Liver (tissue), 9 donors: Measurements from ENCODE around the gene TUBB4B. TPM values are rescaled to one million over a fixed set of nuclear protein-coding genes. Genes with fewer than 3 reads are reported as not detected.

Source experiments
- DNase-seq: peaks from one replicate; pipeline ENCODE4 v3.0.0-alpha.2; 2017; ENCODE audit warnings: low spot score
- H3K27ac ChIP-seq, 2 donors: one replicate each; pipeline ENCODE4 v1.7.0; 2013; ENCODE audit warnings: inconsistent platforms in 2 of 2, low read length in 2 of 2, control low read depth in 1 of 2, low read depth in 1 of 2, mild to moderate bottlenecking in 1 of 2
- H3K27me3 ChIP-seq, 4 donors: one replicate each; pipeline versions ENCODE4 v1.6.1 to v1.7.0; 2013; ENCODE audit warnings: low read length in 3 of 4, inconsistent platforms in 1 of 4, mild to moderate bottlenecking in 1 of 4, moderate library complexity in 1 of 4; ENCODE audit not compliant: control insufficient read depth in 4 of 4, insufficient read depth in 4 of 4
- H3K36me3 ChIP-seq, 4 donors: one replicate each; pipeline versions ENCODE4 v1.6.1 to v1.7.0; 2013; ENCODE audit warnings: low read length in 3 of 4, mild to moderate bottlenecking in 3 of 4, low read depth in 1 of 4, moderate library complexity in 1 of 4; ENCODE audit not compliant: control insufficient read depth in 4 of 4, insufficient read depth in 3 of 4
- H3K4me1 ChIP-seq, 4 donors: one replicate each; pipeline versions ENCODE4 v1.6.1 to v1.7.0; 2013; ENCODE audit warnings: low read length in 3 of 4, mild to moderate bottlenecking in 3 of 4, moderate library complexity in 1 of 4; ENCODE audit not compliant: control insufficient read depth in 4 of 4, insufficient read depth in 4 of 4
- H3K4me3 ChIP-seq, 3 donors: one replicate each; pipeline versions ENCODE4 v1.6.1 to v1.7.0; 2013; ENCODE audit warnings: low read length in 3 of 3, control low read depth in 1 of 3, low read depth in 1 of 3, mild to moderate bottlenecking in 1 of 3
- H3K9ac ChIP-seq, 2 donors: one replicate each; pipeline ENCODE4 v1.7.0; 2013; ENCODE audit warnings: low read length in 2 of 2, mild to moderate bottlenecking in 2 of 2, moderate library complexity in 2 of 2, control low read depth in 1 of 2, low read depth in 1 of 2
- H3K9me3 ChIP-seq, 4 donors: one replicate each; pipeline versions ENCODE4 v1.6.1 to v1.7.0; 2013; ENCODE audit warnings: low read length in 3 of 4; ENCODE audit not compliant: control insufficient read depth in 4 of 4
- EGR1 ChIP-seq, 2 donors: IDR thresholded peaks; 2 replicates each; pipeline ENCODE4 v1.6.1; 2016 to 2018; ENCODE audit warnings: antibody characterized with exemption in 2 of 2, low read depth in 2 of 2
- FOXA1 ChIP-seq: IDR thresholded peaks from 2 replicates; pipeline ENCODE4 v1.6.1; 2016; ENCODE audit warnings: antibody characterized with exemption
- FOXA2 ChIP-seq: IDR thresholded peaks from 2 replicates; pipeline ENCODE4 v1.6.1; 2016; ENCODE audit warnings: antibody characterized with exemption
- GABPA ChIP-seq, 2 donors: IDR thresholded peaks in 1 of 2; conservative IDR thresholded peaks in 1 of 2; 2 replicates each; pipeline ENCODE4 v1.6.1; 2016; ENCODE audit warnings: antibody characterized with exemption in 2 of 2, mild to moderate bottlenecking in 1 of 2, moderate library complexity in 1 of 2
- HNF4A ChIP-seq, 2 donors: conservative IDR thresholded peaks; 2 replicates each; pipeline ENCODE4 v1.6.1; 2016; ENCODE audit warnings: antibody characterized with exemption in 2 of 2, mild to moderate bottlenecking in 2 of 2
- HNF4G ChIP-seq: IDR thresholded peaks from 2 replicates; pipeline ENCODE4 v1.6.1; 2016; ENCODE audit warnings: antibody characterized with exemption
- JUND ChIP-seq, 2 donors: IDR thresholded peaks; 2 replicates each; pipeline ENCODE4 v1.6.1; 2016; ENCODE audit warnings: antibody characterized with exemption in 2 of 2
- NR2F2 ChIP-seq: IDR thresholded peaks from 2 replicates; pipeline ENCODE4 v1.6.1; 2016; ENCODE audit warnings: antibody characterized with exemption
- RAD21 ChIP-seq, 2 donors: IDR thresholded peaks; 2 replicates each; pipeline ENCODE4 v1.6.1; 2016; ENCODE audit warnings: antibody characterized with exemption in 2 of 2, mild to moderate bottlenecking in 2 of 2
- RXRA ChIP-seq, 2 donors: IDR thresholded peaks; 2 replicates each; pipeline ENCODE4 v1.6.1; 2017 to 2018; ENCODE audit warnings: antibody characterized with exemption in 2 of 2, mild to moderate bottlenecking in 1 of 2
- SP1 ChIP-seq: IDR thresholded peaks from 2 replicates; pipeline ENCODE4 v1.6.1; 2018; ENCODE audit warnings: antibody characterized with exemption, mild to moderate bottlenecking
- TAF1 ChIP-seq: conservative IDR thresholded peaks from 2 replicates; pipeline ENCODE4 v1.6.1; 2016; ENCODE audit warnings: antibody characterized with exemption, mild to moderate bottlenecking
- YY1 ChIP-seq: IDR thresholded peaks from 2 replicates; pipeline ENCODE4 v1.6.1; 2016; ENCODE audit warnings: antibody characterized with exemption, mild to moderate bottlenecking
- WGBS: extraction: QIAGEN DNeasy Blood & Tissue Kit; methylation state at CpG from one replicate; pipeline ENCODE4 v1.1.7; 2013; 5-methylcytosine and 5-hydroxymethylcytosine counted together
- polyA plus RNA-seq, 2 donors: library from polyadenylated mRNA; stranded (reverse) in 1 of 2; unstranded in 1 of 2; fragments of 200-250 nt in 1 of 2; fragments of >200 nt in 1 of 2; fragmentation: Nextera tagmentation in 1 of 2; extraction: Ambion mirVana in 1 of 2; gene quantifications; one replicate each; pipeline versions ENCODE4 v1.2.1 to v1.2.3, GENCODE V29; 2013 to 2015
- total RNA-seq, 2 donors: library from RNA; depleted of rRNA; stranded (reverse); fragments of >200 nt; gene quantifications; one replicate each; pipeline ENCODE4 v1.2.3, GENCODE V29; 2014
- TF ChIP-seq, protein P1 (sequence below): IDR thresholded peaks from 2 replicates; pipeline ENCODE4 v1.6.1; 2016; ENCODE audit warnings: antibody characterized with exemption
- TF ChIP-seq, protein P2 (sequence below): IDR thresholded peaks from 2 replicates; pipeline ENCODE4 v1.6.1; 2016; ENCODE audit warnings: antibody characterized with exemption, mild to moderate bottlenecking
- TF ChIP-seq, protein P3 (sequence below): IDR thresholded peaks from 2 replicates; pipeline ENCODE4 v1.6.1; 2016; ENCODE audit warnings: antibody characterized with exemption
- TF ChIP-seq, protein P4 (sequence below): fragments of 150-350 bp; IDR thresholded peaks from 2 replicates; pipeline ENCODE4 v1.5.1; 2017; ENCODE audit warnings: improper control_type of control experiment, low read depth, low read length; ENCODE audit not compliant: missing input control
- TF ChIP-seq, protein P5 (sequence below): IDR thresholded peaks from 2 replicates; pipeline ENCODE4 v1.6.1; 2016; ENCODE audit warnings: antibody characterized with exemption
- donor health status: healthy.
- donor health status: healthy.
- donor health status: healthy.
- donor health status: healthy.
- donor health status: healthy.

Gene TUBB4B
- total and polyA plus RNA-seq, 4 donors: 173 to 199 (median 185) TPM

DNA sequence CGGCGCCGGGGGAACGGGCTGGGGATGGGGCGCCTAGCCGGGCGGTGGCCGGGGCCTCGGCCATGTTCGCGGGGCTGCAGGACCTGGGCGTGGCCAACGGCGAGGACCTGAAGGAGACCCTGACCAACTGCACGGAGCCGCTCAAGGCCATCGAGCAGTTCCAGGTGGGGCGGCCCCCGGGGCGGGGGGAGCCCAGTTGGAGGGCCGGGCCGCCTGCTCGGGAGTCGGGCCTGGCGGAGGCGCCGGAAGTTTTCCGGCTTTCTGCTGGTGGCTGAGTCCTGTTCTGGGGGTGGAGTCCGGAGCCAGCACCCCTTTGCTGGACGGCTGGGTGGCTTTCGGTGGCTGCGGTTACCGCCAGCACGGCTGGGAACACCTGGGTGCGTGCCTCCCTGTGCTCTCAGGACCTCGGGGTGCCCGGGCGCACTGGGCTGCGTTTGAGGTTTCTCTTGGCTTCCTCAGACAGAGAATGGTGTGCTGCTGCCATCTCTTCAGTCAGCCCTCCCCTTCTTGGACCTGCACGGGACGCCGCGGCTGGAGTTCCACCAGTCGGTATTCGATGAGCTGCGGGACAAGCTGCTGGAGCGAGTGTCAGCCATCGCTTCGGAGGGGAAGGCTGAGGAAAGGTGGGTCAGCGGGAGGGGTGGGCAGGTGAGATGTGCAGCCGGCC, 14.5 kb downstream of the TUBB4B start:
- no peak for DNase-seq
- 1% methylated on average over 51 of the region's 51 CpGs for WGBS
- H3K36me3 ChIP-seq: peaks cover 3 to 7% (median 6%) of the 10 kb centered on the region in 4 donors
- peak overlapping the region; percentile 50 for H3K27ac ChIP-seq
- peak overlapping the region; percentile 76 to 98 (median 82) for H3K4me3 ChIP-seq
- TF ChIP-seq RAD21 (IDR thresholded peaks at IDR 0.05): no peak
- TF ChIP-seq RXRA (IDR thresholded peaks at IDR 0.05): no peak
- TF ChIP-seq, protein P1, sequence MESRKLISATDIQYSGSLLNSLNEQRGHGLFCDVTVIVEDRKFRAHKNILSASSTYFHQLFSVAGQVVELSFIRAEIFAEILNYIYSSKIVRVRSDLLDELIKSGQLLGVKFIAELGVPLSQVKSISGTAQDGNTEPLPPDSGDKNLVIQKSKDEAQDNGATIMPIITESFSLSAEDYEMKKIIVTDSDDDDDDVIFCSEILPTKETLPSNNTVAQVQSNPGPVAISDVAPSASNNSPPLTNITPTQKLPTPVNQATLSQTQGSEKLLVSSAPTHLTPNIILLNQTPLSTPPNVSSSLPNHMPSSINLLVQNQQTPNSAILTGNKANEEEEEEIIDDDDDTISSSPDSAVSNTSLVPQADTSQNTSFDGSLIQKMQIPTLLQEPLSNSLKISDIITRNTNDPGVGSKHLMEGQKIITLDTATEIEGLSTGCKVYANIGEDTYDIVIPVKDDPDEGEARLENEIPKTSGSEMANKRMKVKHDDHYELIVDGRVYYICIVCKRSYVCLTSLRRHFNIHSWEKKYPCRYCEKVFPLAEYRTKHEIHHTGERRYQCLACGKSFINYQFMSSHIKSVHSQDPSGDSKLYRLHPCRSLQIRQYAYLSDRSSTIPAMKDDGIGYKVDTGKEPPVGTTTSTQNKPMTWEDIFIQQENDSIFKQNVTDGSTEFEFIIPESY: no peak
- TF ChIP-seq, protein P2, sequence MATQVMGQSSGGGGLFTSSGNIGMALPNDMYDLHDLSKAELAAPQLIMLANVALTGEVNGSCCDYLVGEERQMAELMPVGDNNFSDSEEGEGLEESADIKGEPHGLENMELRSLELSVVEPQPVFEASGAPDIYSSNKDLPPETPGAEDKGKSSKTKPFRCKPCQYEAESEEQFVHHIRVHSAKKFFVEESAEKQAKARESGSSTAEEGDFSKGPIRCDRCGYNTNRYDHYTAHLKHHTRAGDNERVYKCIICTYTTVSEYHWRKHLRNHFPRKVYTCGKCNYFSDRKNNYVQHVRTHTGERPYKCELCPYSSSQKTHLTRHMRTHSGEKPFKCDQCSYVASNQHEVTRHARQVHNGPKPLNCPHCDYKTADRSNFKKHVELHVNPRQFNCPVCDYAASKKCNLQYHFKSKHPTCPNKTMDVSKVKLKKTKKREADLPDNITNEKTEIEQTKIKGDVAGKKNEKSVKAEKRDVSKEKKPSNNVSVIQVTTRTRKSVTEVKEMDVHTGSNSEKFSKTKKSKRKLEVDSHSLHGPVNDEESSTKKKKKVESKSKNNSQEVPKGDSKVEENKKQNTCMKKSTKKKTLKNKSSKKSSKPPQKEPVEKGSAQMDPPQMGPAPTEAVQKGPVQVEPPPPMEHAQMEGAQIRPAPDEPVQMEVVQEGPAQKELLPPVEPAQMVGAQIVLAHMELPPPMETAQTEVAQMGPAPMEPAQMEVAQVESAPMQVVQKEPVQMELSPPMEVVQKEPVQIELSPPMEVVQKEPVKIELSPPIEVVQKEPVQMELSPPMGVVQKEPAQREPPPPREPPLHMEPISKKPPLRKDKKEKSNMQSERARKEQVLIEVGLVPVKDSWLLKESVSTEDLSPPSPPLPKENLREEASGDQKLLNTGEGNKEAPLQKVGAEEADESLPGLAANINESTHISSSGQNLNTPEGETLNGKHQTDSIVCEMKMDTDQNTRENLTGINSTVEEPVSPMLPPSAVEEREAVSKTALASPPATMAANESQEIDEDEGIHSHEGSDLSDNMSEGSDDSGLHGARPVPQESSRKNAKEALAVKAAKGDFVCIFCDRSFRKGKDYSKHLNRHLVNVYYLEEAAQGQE: peak; percentile 15
- no peak for TF ChIP-seq HNF4A (conservative IDR thresholded peaks at IDR 0.05)
- H3K4me1 ChIP-seq: peaks cover 10 to 34% (median 21%) of the 10 kb centered on the region in 4 donors
- no peaks in the 10 kb centered on the region for H3K9me3 ChIP-seq
- no peaks in the 10 kb centered on the region for H3K27me3 ChIP-seq
- peak overlapping the region; percentile 18 to 83 for H3K9ac ChIP-seq

DNA sequence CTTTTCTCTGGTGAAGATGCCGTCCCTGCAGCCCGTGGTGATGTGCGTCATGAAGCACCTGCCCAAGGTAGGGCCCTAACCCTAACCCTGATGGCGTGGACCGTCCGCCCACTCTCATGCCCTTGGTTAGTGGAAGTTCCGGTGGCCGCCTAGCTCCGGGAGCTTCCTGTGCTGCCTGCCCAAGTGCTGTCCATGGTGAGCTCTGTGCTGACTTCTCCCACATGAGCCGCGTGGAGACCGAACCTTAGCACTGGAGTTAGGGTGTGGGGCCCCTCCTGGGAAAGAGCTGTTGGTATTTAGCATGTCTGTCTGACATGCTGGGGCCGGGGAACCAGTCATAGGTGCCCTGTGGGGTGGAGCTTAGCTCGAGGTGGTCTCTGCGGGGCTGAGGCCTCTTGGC, 15.3 kb downstream of the TUBB4B start:
- DNase-seq: no peak
- H3K9ac ChIP-seq: no peak overlapping the region
- peaks cover 10 to 34% (median 21%) of the 10 kb centered on the region in 4 donors for H3K4me1 ChIP-seq
- no peak overlapping the region for H3K27ac ChIP-seq
- peak overlapping the region in 2 of 3 donors; percentile 82 to 98 for H3K4me3 ChIP-seq
- no peak for TF ChIP-seq FOXA1
- no peak for TF ChIP-seq SP1
- TF ChIP-seq TAF1: no peak
- TF ChIP-seq, protein P2: no peak
- TF ChIP-seq, protein P3, sequence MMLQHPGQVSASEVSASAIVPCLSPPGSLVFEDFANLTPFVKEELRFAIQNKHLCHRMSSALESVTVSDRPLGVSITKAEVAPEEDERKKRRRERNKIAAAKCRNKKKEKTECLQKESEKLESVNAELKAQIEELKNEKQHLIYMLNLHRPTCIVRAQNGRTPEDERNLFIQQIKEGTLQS: no peak
- TF ChIP-seq HNF4G: no peak
- no peak for TF ChIP-seq RAD21 (IDR thresholded peaks at IDR 0.05)
- TF ChIP-seq, protein P4, sequence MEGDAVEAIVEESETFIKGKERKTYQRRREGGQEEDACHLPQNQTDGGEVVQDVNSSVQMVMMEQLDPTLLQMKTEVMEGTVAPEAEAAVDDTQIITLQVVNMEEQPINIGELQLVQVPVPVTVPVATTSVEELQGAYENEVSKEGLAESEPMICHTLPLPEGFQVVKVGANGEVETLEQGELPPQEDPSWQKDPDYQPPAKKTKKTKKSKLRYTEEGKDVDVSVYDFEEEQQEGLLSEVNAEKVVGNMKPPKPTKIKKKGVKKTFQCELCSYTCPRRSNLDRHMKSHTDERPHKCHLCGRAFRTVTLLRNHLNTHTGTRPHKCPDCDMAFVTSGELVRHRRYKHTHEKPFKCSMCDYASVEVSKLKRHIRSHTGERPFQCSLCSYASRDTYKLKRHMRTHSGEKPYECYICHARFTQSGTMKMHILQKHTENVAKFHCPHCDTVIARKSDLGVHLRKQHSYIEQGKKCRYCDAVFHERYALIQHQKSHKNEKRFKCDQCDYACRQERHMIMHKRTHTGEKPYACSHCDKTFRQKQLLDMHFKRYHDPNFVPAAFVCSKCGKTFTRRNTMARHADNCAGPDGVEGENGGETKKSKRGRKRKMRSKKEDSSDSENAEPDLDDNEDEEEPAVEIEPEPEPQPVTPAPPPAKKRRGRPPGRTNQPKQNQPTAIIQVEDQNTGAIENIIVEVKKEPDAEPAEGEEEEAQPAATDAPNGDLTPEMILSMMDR: no peak
- TF ChIP-seq FOXA2: no peak
- TF ChIP-seq, protein P5, sequence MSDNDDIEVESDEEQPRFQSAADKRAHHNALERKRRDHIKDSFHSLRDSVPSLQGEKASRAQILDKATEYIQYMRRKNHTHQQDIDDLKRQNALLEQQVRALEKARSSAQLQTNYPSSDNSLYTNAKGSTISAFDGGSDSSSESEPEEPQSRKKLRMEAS: no peak
- TF ChIP-seq JUND (IDR thresholded peaks at IDR 0.05): no peak
- TF ChIP-seq GABPA (IDR thresholded peaks at IDR 0.05 in 1 of 2, conservative IDR thresholded peaks at IDR 0.05 in 1 of 2): no peak
- TF ChIP-seq, protein P1: no peak
- TF ChIP-seq NR2F2: no peak
- no peak for TF ChIP-seq YY1
- TF ChIP-seq HNF4A (conservative IDR thresholded peaks at IDR 0.05): no peak
- TF ChIP-seq EGR1 (IDR thresholded peaks at IDR 0.05; ENCODE audit: low read depth in 2 of 2): no peak
- no peak for TF ChIP-seq RXRA (IDR thresholded peaks at IDR 0.05)
- H3K36me3 ChIP-seq: peaks cover 3 to 7% (median 6%) of the 10 kb centered on the region in 4 donors
- no peaks in the 10 kb centered on the region for H3K27me3 ChIP-seq
- H3K9me3 ChIP-seq: no peaks in the 10 kb centered on the region
- WGBS: 92% methylated on average over 15 of the region's 15 CpGs
